A673 (cell line): ENCODE measurements around the gene FUBP3.

ENCODE experiments used
- EZH2 ChIP-seq: fragments of 200-600 bp; sonication (generic); IDR thresholded peaks from 2 replicates; pipeline ENCODE4 v1.6.1; 2017; ENCODE audit warnings: borderline replicate concordance, low read depth, mild to moderate bottlenecking, mixed read lengths, antibody characterized with exemption, low read length; ENCODE audit not compliant: poor library complexity, severe bottlenecking
- TF ChIP-seq, protein P1 (sequence below): fragments of 300-800, 200-600 bp; sonication (generic); conservative IDR thresholded peaks from 2 replicates; pipeline ENCODE4 v1.5.1; 2017; ENCODE audit warnings: low read depth, mild to moderate bottlenecking, antibody characterized with exemption, low read length, moderate library complexity, mixed read lengths

- TF ChIP-seq, protein P1, sequence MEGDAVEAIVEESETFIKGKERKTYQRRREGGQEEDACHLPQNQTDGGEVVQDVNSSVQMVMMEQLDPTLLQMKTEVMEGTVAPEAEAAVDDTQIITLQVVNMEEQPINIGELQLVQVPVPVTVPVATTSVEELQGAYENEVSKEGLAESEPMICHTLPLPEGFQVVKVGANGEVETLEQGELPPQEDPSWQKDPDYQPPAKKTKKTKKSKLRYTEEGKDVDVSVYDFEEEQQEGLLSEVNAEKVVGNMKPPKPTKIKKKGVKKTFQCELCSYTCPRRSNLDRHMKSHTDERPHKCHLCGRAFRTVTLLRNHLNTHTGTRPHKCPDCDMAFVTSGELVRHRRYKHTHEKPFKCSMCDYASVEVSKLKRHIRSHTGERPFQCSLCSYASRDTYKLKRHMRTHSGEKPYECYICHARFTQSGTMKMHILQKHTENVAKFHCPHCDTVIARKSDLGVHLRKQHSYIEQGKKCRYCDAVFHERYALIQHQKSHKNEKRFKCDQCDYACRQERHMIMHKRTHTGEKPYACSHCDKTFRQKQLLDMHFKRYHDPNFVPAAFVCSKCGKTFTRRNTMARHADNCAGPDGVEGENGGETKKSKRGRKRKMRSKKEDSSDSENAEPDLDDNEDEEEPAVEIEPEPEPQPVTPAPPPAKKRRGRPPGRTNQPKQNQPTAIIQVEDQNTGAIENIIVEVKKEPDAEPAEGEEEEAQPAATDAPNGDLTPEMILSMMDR, result no peak
- TF ChIP-seq EZH2, result no peak
Measured at GRCh38 chr9:130536701-130537107, 42.7 kb upstream of the FUBP3 start.
